GM19238 (cell line): ENCODE data around the gene PANK1.
"Not testable (repeated sequence)": the region's sequence is repeated elsewhere in the genome, so short reads cannot be mapped to it uniquely, and the experiment has no call there.

Experiments
- DNase-seq: peaks from one replicate; pipeline ENCODE4 v3.0.0; 2011; ENCODE audit warnings: low spot score; ENCODE audit not compliant: insufficient read length

PANK1 gene

DNA sequence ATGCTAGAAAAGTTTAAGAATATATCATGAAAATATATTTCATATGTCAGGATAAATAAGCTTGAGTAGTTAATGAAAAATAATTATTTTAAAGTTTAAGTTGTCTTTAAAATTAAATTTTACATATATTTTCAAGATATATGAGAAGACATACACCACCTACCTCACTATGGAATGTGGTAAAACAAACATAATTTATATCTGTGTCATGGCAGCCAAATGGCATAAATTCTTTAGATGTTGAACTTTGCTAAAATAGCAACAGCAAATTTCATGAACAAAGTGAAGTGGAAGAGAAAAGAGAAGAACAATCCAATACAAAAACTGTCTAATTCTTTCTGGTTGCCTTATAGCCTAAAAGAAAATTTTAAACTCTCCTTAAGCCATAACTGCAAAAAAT lies 70.0 kb downstream of the PANK1 start:
- DNase-seq: no peak

DNA sequence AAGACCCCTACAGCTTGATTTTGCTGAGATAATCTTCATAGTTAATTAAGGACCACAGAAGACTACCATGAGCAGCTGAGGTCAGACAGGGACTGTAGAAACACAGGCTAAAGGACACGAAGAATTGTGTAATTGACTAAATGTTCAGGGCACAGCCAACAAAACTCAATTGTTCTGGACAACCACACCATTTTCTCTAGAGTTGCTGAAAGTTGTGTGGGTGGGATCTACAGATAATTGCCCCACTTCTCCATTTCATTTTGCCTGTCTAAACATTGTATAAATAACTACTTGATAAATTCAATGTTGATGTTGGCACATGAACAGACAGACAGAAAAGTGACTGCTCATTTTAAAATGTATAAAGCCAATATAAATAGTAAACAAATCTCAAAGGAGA lies 70.7 kb downstream of the PANK1 start:
- no peak for DNase-seq

DNA sequence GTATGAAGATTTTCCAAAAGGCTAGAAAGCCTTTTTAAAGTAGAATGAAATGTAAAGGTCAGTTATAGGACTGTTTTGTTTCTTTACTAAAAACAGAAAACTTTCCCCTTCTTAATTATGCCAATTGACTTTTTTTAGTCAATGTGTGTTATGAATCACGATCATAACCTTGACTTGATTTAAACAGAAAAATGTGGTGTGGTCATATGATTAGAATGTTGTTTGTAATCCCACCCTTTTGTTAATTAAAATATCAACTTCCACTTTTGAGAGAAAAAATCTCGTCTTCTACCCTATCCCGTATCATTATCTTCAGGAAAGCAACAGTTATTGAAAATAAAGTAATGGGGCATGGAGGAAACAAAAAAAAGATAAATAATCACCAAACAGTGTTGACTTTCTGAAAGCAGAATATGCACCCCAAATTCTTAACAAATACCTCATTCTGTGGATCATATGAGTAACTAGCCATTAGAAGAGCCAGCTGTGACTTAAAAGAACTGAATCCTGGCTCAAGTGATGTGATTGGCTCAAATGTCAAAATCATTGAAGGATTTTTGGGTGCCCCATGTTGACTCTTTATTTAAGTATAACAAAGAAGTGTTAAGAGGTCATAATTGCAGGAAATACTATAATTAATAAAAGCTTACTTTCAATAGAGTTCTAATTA lies 77.3 kb downstream of the PANK1 start:
- DNase-seq: no peak

DNA sequence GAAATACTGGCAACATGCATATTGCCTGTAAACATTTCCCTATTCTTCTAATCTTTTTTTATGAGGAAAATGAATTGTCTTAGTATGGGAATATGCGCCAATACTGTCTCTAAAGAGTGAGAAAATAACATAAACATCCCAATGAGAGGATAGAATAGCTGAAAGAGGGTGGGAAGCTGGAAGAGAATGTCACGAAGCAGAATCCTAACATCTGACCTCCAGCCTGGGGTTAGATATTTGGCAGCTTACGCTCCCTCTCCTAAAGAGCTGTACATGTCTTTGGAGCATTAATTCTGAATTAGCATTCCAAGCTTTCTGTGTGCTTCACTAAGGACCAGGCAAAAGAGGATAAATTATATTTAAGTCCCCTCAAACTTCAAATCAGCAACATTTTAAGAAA lies 78.0 kb downstream of the PANK1 start:
- DNase-seq: no peak

DNA sequence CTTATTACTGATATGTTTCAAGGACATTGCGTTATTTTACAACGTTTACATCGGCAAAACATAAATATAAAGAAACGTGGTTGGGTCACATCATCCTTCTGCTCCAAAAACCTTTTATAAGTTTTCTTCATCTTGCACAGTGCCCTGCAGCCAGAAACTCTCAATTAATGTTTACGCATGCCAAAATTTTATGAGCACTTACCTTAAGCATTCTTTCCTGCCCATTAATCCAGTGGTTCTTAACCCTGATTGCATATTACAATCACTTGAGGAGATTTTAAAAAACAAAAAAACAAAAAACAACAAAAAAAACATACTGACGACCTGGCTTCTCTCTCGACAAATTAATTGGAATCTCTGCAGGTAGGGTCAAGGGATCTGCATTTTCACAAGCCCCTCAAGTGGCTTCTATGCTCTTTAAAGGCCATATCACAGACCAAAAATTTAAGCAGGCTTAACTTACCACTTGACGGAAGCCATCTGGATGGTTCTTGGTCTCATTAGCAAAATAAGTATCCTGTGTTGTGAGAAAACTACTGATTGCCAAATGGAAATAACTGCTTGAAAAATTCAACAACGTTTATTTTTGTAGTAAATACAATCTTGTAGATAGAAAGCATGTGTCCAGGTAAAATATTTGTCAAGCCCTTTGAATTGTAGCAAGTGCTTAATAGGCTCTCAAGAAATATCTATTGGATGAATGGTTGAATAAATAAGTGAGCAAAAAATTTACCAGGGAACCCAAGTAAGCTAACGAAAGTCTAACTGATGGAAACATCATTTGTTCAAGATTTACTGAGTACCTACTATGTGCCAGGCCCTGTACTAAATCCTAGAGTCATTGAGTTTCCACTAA lies 78.7 kb downstream of the PANK1 start:
- DNase-seq: no peak

DNA sequence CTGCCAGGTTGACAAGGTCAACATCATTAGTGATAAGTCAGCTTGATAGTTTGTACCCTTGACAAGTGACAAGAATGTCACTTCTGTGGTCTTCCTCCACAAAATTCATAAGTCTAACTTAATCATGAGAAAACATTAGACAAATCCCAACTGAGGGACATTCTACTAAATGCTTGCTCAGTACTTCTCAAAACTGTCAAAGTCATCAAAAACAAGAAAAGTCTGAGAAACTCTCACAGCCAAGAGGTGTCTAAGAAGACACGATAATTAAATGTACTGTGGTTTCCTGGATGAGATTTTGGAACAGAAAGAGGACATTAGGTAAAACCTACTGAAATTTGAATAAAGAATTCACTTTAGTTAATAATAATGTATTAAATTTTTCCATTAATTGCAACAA lies 79.9 kb downstream of the PANK1 start:
- no peak for DNase-seq

DNA sequence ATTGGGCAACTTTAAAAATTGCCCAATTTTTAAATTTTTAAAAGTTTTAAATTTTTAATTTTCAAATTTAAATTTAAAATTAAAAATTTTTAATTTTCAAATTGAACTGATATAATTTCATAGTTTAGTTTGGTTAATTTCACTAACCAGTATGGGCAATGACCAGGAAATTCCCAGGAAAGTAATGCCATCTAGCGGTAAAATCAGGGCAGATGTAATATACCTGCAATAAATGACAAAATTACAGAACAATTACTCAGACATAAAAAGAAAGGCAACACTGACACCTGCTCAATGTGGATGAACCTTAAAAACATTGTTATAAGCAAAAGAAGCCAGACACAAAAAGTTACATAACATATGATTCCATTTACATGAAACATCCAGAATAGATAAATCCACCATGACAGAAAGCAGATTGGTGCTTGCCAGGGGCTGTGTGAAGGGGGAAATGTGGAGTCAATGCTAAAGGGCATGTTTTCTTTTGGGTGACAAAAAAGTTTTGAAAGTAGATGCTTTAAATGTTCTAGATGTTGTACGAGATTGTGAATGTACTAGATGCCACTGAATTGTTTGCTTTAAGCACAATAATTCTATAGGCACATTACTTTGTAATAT lies 81.1 kb downstream of the PANK1 start:
- peak; percentile 7 for DNase-seq

DNA sequence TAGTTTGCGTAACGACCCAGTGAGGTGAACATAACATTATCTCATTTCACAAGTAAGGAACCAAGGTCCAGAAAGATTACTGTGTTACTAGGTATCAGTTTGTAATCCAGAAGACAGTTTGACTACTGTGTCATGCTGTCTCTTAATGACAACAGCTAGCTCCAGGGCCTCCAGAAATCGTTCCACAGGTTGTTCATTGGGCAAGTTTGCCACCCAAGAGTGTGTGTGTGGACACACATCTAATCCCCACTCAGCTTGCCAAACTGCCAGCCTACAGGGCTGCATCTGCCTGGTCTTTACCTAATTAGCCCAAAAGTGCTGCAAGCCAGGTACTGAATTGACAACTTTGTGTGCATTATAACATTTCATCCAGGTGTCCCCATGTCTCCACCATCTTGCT lies 81.7 kb downstream of the PANK1 start:
- DNase-seq: no peak

DNA sequence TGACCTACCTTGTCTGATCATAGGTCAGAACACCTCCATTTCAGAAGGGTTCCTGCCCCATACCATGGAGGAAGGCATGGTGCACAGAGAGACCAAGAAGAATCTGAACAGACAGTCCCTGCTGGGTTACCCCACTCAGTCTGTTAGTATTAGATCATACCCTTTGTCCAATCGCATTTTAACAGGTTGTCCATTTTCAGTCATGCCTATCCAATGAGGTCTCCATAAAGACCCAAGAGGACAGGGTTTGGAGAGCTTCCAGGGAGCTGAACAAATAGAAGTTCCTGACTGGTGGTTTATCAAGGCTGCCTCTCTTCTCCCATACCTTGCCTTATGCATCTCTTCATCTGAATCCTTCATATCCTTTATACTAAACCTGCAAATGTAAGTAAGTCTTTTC lies 88.4 kb downstream of the PANK1 start:
- no peak for DNase-seq

DNA sequence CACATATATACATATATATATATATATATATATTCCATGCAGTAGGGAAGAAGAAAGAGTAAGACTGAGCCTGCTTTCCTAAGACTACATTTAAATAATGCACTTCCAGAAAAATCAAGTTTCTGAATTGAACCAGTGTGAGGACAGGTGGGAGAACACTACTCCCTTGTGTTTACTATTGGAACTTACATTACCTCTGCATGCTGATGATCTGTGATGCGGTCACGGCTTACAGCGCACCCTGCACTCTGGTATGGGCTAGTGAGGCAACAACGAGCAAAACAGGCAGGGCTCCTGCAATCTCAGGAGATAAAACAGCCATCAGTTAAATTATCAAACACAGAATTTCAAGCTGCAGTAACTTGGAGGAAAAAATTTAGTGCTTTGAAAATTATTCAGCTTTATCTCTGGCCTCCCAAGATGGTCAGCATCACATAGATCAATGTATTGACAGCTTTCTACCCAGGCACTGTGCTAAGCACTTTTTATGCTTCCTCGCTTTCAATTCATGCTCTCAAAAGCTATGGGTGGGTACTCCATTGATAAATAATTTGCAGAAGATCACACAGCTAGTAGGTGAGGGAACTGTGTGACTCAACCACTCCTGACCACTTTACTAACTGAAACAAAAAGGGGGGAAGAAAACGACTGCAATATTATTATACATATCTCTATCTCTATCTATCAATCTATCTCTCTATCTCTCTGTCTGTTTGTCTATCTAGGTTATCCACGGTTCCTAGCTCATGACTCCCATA lies 89.2 kb downstream of the PANK1 start:
- DNase-seq: no peak

DNA sequence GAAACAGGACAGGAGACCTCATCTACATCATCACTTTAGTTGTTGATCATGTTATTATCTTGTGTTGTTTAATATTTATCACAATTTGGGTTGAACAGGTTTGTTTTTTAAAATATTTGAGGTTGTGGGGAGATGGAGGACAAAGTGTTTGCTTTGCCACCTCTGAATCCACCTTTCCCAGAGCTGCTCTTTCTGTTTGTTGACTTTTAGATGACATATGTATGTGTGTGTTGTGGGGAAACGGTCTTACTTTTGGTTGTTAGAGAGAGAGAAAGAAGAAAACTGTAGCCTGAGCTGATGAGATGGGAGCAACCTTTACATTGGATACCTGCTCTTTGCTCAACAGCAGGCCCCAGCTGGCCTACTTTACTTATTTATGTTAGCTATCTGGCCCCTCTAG lies 90.6 kb downstream of the PANK1 start:
- DNase-seq: no peak

DNA sequence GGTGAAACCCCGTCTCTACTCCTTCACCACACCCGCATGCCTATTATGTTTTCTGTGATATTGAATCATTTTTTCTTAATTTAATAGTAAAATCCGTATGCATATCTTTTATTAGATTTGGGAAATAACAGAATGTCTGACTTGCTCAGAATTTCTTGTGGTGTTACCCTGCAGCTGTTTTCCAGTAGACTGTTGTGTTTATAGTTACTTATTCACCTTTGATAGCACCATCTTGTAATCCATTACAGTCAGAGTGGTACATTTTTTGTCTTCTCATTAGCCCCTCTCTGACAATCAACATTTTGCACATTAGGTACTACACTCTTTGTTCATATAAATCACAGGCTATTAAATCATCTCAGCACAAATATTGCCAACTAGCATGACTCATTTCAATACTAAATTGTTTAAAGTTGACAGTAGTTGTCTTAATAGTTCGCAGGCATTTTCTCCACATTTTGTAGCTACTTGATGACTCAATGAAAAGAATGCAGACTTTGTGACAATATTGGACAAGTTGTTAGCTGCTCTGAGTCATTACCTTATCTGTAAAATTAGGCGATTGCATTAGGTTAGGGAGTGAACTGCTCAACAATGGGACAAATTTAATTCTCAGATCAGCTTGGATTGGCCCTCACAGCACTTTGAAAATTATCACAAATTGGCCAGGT lies 91.8 kb downstream of the PANK1 start:
- no peak for DNase-seq

DNA sequence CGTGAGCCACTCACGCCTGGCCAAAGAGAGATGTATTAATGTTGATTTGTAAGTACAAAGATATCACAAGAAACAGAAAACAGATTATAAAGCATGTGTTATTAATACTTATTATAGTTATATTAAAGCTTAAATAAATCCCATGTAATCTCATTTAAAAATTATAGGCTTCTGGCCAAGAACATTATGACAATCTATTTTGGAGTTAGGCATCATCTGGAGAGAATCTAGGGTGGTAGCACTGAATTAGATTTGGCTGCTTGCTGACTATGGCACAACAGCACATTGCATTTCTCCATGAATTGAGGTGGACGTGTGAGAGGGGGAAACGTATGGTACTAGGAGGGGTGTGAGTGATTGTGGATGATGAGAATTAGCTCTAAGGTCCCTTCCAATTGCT lies 92.8 kb downstream of the PANK1 start:
- DNase-seq: no peak

DNA sequence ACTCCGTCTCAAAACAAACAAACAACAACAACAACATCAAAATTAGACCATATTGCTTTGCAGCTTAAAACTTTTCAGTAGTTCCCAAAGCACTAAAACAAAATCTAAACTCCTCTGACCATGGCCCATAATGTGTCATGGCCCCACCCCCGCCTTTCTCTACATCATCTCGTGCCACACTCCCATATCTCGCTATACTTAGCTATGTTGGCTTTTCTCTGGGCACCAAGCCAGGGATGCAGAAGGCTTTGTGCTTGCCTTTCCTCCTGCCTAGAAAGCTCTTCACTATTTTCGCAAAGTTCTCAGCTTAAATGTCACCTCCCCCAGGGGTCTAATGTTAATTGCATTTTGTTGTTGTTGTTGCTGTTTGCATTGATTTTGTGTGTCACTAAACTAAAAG lies 94.5 kb downstream of the PANK1 start:
- DNase-seq: no peak

DNA sequence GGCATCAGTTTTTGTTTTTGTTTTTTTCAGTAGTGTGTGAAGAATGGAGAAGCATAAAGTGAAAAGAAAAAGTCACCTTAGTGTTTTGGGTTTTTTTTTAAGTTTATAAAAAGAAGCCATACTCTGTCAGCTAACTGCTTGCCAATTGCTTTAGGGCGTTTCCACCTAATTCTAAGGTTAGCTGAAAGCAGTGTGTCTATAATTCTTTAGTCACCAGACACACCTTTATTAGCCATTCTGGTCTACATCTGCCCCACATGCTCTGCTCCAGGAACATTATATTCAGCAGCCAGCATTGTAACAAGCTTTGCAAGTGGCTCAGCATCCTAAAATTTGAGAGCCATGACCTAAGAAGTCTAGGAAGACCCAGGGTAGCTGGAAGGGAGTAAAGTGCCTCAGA lies 95.5 kb downstream of the PANK1 start:
- no peak for DNase-seq

DNA sequence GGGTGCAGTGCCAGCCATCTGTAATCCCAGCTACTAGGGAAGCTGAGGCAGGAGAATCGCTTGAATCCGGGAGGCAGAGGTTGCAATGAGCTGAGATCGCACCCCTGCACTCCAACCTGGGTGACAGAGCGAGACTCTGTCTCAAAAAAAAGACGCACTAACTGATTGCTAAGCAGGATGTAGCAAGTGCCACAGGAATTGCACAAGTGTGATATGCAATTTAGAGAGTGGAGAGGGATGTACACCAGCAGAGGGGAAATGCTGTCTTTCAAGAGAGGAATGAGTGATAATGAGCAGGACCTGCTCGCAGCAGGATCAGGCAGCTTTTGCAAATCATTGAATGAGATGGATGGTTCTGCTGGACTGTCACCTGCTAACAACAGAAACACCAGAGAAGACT lies 96.4 kb downstream of the PANK1 start:
- DNase-seq: no peak

DNA sequence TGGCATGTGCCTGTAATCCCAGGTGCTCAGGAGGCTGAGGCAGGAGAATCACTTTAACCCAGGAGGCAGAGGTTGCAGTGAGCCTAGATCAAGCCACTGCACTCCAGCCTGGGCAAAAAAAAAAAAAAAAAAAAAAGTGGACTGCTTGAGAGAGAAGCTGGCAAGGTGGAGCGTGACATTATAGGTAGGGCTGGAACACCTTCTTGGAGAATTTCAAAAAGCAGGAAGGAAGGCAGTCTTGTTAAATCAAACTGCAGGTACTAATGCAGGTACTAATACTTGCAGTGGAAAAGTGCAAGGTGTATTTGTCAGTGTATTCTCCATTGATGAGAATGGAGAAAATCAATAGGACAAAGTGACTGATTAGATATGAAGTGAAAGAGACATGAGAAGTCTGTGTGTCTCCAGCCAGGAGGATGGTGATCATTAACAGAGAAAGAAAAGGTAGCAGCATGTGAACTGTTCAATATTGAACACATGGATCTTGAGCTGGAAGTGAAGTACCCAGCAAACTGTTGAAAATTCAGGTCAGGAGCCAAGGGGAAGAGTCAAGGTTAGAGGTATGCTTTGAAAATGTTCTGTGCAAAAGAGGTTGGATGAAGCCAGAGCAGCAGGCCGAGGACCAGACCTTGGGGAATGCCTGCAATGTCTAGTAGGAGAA lies 97.1 kb downstream of the PANK1 start:
- DNase-seq: no peak

DNA sequence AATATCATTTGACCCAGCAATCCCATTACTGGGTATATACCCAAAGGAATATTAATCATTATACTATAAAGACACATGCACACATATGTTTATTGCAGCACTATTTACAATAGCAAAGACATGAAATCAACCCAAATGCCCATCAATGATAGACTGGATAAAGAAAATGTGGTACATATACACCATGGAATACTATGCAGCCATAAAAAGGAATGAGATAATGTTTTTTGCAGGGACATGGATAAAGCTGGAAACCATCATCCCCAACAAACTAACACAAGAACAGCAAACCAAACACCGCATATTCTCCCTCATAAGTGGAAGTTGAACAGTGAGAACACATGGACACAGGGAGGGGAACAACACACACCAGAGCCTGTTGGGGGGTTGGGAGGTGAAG lies 98.4 kb downstream of the PANK1 start:
- not testable (repeated sequence) for DNase-seq

DNA sequence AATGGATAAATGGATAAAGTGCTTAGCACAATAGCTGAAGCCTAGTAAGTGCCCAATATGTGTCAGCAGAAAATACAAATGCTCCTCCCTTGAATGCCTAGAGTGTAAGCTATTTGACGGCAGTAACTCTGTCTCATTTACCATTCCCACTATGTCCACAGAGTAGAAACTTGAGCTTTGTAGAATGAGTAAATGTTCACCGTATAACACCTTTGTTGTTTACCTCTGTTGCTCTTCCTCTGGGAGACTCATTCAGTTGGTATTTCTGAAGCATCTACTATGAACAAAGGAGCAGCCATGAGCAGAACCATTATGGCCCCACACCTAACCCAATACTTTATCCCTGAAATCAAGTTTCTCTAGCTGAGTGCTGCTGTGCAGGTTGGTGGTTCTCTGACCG lies 101.2 kb downstream of the PANK1 start:
- no peak for DNase-seq

DNA sequence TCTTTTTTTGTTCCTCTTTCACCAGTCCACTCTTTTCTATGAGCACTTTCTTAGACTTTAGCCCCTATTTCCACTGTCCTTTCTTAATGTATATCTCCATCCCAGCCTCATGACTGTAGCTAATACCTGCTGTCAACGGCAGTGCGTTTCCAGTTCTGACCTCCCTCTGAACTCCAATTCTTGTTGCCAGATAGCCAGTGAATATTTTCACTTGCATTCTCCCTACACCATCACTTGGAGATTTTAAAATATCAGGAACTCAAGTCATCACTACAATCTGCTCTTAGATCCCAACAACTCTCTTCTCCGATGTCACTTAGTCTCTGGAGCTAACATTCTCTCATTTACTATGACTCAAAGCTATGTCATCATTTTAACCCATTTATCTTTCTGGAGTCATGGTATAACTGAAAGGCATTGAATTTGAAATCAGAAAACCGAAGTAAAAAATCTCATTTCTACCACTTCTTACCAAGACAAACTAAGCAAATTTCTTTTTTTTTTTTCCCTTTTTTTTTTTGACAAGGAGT lies 104.6 kb downstream of the PANK1 start:
- DNase-seq: no peak

DNA sequence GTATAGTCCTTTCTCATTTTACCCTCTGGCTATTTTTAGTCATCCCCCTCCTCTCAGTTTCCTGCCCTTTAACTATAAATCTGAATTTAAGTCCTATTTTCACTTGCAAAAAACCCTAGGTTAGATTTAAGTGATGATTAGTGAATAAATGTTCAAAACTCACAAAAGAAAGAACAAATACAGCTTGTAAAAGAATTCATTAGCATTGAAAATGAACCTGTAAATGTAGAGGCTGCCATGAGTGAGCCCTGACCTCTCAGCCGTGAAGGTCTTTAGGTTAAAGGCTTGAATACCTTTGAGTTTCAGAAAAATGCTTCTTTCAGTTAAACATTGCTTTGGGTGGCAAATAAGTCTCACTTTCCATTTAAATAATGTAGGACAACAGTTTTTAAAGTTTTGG lies 107.7 kb downstream of the PANK1 start:
- no peak for DNase-seq
